ENCODE data around the gene PHACTR3. TPM values are rescaled to one million over a fixed set of nuclear protein-coding genes. Genes with fewer than 3 reads are reported as not detected.

The PHACTR3 gene
- total RNA-seq, 1 experiment from 2014 or later, result 30.6 TPM

DNA sequence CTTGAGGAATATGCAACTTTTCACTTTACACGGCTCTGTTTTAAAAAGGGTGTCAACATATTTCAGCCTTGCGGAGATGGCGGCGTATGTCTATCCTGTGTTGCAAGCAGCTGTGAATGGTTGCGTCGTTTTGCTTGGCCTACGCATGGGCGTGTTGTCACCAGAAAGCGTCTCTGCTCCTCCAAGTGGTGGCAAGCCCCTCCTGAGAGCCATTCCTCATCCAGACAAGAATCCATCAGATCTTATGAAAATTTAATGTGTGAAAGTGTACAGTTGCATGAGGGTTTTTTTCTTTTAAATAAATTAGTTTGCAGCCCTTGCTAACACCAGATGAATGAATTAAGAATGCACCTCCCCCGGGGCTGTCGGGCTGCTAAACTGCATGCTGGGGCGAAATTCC lies 114.4 kb downstream of the PHACTR3 start:
- POLR2A ChIA-PET (ENCODE audit: unreplicated experiment), result no interaction called here
- Histone ChIP-seq H2AFZ (ENCODE audit: low read length) (no peak overlapping the region), H3K9me3 (ENCODE audit: low read length) (no peaks in the 10 kb centered on the region), H4K20me1 (ENCODE audit: low read length) (no peaks in the 10 kb centered on the region), H3K27me3 (ENCODE audit: low read length) (peaks cover 75% of the 10 kb centered on the region), H3K4me1 (ENCODE audit: insufficient read depth, low read length) (no peaks in the 10 kb centered on the region), H3K36me3 (ENCODE audit: low read depth, low read length) (no peaks in the 10 kb centered on the region), H3K4me2 (ENCODE audit: low read length) (no peak overlapping the region), H3K9me2 (replicated peaks; ENCODE audit: low read length) (no peaks in the 10 kb centered on the region), H3K9ac (ENCODE audit: low read length) (no peak overlapping the region), H3K4me3 (ENCODE audit: low read length) (no peak overlapping the region), H3F3A (ENCODE audit: low read length, unreplicated experiment) (no peaks in the 10 kb centered on the region), H3K79me2 (ENCODE audit: low read length) (no peaks in the 10 kb centered on the region), H3K27ac (ENCODE audit: low read length) (no peak overlapping the region)
- no peak for DNase-seq
- TF ChIP-seq EZH2 (IDR thresholded peaks at IDR 0.05; ENCODE audit: low read length, unreplicated experiment) (no peak), EZH2phosphoT487 (IDR thresholded peaks at IDR 0.05; ENCODE audit: borderline replicate concordance, low read length) (no peak)
- TF ChIP-seq, protein P1, sequence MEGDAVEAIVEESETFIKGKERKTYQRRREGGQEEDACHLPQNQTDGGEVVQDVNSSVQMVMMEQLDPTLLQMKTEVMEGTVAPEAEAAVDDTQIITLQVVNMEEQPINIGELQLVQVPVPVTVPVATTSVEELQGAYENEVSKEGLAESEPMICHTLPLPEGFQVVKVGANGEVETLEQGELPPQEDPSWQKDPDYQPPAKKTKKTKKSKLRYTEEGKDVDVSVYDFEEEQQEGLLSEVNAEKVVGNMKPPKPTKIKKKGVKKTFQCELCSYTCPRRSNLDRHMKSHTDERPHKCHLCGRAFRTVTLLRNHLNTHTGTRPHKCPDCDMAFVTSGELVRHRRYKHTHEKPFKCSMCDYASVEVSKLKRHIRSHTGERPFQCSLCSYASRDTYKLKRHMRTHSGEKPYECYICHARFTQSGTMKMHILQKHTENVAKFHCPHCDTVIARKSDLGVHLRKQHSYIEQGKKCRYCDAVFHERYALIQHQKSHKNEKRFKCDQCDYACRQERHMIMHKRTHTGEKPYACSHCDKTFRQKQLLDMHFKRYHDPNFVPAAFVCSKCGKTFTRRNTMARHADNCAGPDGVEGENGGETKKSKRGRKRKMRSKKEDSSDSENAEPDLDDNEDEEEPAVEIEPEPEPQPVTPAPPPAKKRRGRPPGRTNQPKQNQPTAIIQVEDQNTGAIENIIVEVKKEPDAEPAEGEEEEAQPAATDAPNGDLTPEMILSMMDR (conservative IDR thresholded peaks at IDR 0.05; ENCODE audit: low read depth, low read length), result no peak
- intact Hi-C loops (cut with micrococcal nuclease), result no loop called here
- no TSS peak for BruUV-seq (replicated peaks)
- ATAC-seq, result no peak
- CTCF ChIA-PET, result no interaction called here

DNA sequence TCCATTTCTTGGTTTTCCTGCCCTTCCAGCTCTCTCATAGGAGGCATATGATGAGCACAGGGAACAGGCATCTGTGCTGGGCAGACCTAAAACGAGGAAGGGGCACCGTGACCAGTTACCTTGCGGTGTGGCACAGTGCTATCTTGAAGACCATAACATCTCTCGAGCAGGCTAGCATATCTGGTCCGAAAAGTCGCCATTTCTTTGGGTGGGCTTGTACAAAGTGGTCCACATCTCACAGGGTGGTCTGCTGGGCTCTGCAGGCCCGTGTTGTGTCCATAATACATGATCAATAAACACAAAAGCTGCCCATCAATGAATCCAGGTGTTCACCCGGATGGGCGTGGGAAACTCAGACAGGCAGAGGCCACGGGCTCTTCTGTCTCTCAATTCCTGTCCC lies 115.7 kb downstream of the PHACTR3 start:
- no peaks in the 10 kb centered on the region for H3K36me3 ChIP-seq (ENCODE audit: low read depth, low read length)
- peaks cover 87% of the 10 kb centered on the region for H3K27me3 ChIP-seq (ENCODE audit: low read length)
- ATAC-seq (no peak), DNase-seq (no peak)
- H2AFZ ChIP-seq (ENCODE audit: low read length), result no peak overlapping the region
- TF ChIP-seq, protein P1 (conservative IDR thresholded peaks at IDR 0.05; ENCODE audit: low read depth, low read length), result no peak
- TF ChIP-seq EZH2 (IDR thresholded peaks at IDR 0.05; ENCODE audit: low read length, unreplicated experiment) (no peak), EZH2phosphoT487 (IDR thresholded peaks at IDR 0.05; ENCODE audit: borderline replicate concordance, low read length) (no peak)
- no peak overlapping the region for H3K4me2 ChIP-seq (ENCODE audit: low read length)
- no peaks in the 10 kb centered on the region for H3K4me1 ChIP-seq (ENCODE audit: insufficient read depth, low read length)
- no peak overlapping the region for H3K27ac ChIP-seq (ENCODE audit: low read length)
- intact Hi-C loops (cut with micrococcal nuclease), result no loop called here
- no peaks in the 10 kb centered on the region for H3K9me2 ChIP-seq (replicated peaks; ENCODE audit: low read length)
- ChIA-PET CTCF (no interaction called here), POLR2A (ENCODE audit: unreplicated experiment) (no interaction called here)
- no peak overlapping the region for H3K9ac ChIP-seq (ENCODE audit: low read length)
- no peaks in the 10 kb centered on the region for H4K20me1 ChIP-seq (ENCODE audit: low read length)
- no peaks in the 10 kb centered on the region for H3F3A ChIP-seq (ENCODE audit: low read length, unreplicated experiment)
- no peak overlapping the region for H3K4me3 ChIP-seq (ENCODE audit: low read length)
- no peaks in the 10 kb centered on the region for H3K79me2 ChIP-seq (ENCODE audit: low read length)
- no peaks in the 10 kb centered on the region for H3K9me3 ChIP-seq (ENCODE audit: low read length)
- no TSS peak for BruUV-seq (replicated peaks)

DNA sequence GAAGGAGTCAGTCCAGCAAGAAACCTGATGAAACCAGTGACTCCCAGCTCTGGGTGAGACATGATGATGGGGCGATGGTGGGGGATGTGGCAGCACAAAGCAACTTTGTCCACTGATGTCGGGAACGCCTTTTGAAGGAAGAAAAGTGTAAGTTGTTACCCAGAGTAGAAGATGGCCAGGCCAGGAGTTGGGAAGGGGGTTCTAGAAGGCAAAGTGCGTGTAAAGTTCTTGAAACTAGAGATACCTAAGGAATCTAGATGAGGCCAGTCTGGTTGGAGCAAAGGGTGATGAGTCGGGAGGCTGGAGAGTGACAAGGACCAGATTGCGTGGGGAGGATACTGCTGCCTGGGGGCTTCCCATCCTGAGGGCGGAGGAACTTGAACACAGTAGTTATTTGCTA lies 117.0 kb downstream of the PHACTR3 start:
- no TSS peak for BruUV-seq (replicated peaks)

More for the DNA sequence above, 117.0 kb downstream of the PHACTR3 start:
- Histone ChIP-seq H3K4me2 (ENCODE audit: low read length) (no peak overlapping the region), H3K36me3 (ENCODE audit: low read depth, low read length) (no peaks in the 10 kb centered on the region), H3F3A (ENCODE audit: low read length, unreplicated experiment) (no peaks in the 10 kb centered on the region), H3K9ac (ENCODE audit: low read length) (no peak overlapping the region), H4K20me1 (ENCODE audit: low read length) (no peaks in the 10 kb centered on the region), H3K9me3 (ENCODE audit: low read length) (no peaks in the 10 kb centered on the region), H2AFZ (ENCODE audit: low read length) (no peak overlapping the region), H3K27me3 (ENCODE audit: low read length) (peaks cover 92% of the 10 kb centered on the region), H3K79me2 (ENCODE audit: low read length) (no peaks in the 10 kb centered on the region), H3K27ac (ENCODE audit: low read length) (no peak overlapping the region), H3K4me3 (ENCODE audit: low read length) (no peak overlapping the region), H3K9me2 (replicated peaks; ENCODE audit: low read length) (no peaks in the 10 kb centered on the region), H3K4me1 (ENCODE audit: insufficient read depth, low read length) (no peaks in the 10 kb centered on the region)
- intact Hi-C loops (cut with micrococcal nuclease), result no loop called here
- ChIA-PET POLR2A (ENCODE audit: unreplicated experiment) (no interaction called here), CTCF (no interaction called here)
- ATAC-seq (no peak), DNase-seq (no peak)
- TF ChIP-seq, protein P1 (conservative IDR thresholded peaks at IDR 0.05; ENCODE audit: low read depth, low read length), result no peak
- no peak for TF ChIP-seq EZH2phosphoT487 (IDR thresholded peaks at IDR 0.05; ENCODE audit: borderline replicate concordance, low read length)
- no peak for TF ChIP-seq EZH2 (IDR thresholded peaks at IDR 0.05; ENCODE audit: low read length, unreplicated experiment)
